KOPT-K1 (cell line): ENCODE measurements around the gene KRT75.

Source experiments
- H3K27ac ChIP-seq: fragments of 200-600 bp; sonication (generic); 2 replicates; pipeline ENCODE4 v1.5.1; 2016; ENCODE audit warnings: antibody characterized with exemption, mild to moderate bottlenecking, low read depth, low read length; ENCODE audit not compliant: poor library complexity, severe bottlenecking
- H3K36me3 ChIP-seq: fragments of 200-600 bp; sonication (generic); 2 replicates; pipeline ENCODE4 v1.5.1; 2017; ENCODE audit warnings: antibody characterized with exemption, mild to moderate bottlenecking, low read length, moderate library complexity; ENCODE audit not compliant: insufficient read depth
- H3K9me3 ChIP-seq: fragments of 200-600 bp; sonication (generic); 2 replicates; pipeline ENCODE4 v1.5.1; 2017; ENCODE audit warnings: antibody characterized with exemption, low read length, mild to moderate bottlenecking; ENCODE audit not compliant: insufficient read depth, poor library complexity, severe bottlenecking

KRT75 gene

GRCh38 chr12:52378091-52378490 lies 56.1 kb downstream of the KRT75 start:
- Histone ChIP-seq H3K9me3 (peaks cover 8% of the 10 kb centered on the region), H3K27ac (no peak overlapping the region), H3K36me3 (no peaks in the 10 kb centered on the region)

- Histone ChIP-seq H3K9me3 (peaks cover 8% of the 10 kb centered on the region), H3K27ac (no peak overlapping the region), H3K36me3 (no peaks in the 10 kb centered on the region)
These were observed 56.9 kb downstream of the KRT75 start for GRCh38 chr12:52377266-52377665.
